DMS114 treated with DMSO at 0.1 percent for 48 hours (cell line): ENCODE results near the gene CHD5.

Experiments used
- DNase-seq: peaks from one replicate; lab custom pipeline; 2025; ENCODE audit not compliant: unreplicated experiment; lab: John Stamatoyannopoulos, UW

Gene CHD5

DNA sequence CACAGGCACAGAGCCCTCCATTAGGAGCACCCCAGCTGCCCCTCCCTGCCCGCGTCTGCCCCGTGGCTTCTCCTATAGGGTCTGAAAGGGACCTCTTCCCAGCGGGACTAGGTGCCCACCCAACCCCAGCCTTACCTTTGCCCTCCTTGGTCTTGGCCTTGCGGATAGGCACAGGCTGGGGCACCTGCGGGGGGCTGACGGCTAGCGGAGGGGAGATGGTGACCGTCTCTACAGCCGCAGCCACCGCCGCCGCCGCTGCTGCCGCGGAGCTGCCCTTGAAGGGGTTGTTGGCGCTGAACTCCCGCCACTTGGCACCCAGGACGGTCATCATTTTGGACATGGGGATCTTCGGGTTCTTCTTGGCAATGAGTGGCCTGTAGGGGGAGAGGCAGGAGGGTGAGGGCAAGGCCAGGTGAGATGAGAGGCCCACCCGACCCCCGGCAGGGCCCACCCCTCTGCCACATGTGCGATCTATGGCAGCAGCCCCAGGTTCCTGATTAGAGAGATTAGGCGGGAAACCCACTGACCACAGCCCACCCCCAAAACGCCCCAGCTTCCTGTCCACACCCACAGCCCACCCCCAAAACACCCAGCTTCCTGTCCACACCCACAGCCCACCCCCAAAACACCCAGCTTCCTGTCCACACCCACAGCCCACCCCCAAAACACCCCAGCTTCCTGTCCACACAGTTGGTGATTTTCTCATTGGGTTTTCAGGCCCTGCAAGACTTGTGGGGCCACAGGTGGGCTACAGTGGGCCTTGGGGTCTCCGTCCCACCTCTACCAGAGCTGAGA lies 25.4 kb downstream of the CHD5 start:
- DNase-seq, result no peak

DNA sequence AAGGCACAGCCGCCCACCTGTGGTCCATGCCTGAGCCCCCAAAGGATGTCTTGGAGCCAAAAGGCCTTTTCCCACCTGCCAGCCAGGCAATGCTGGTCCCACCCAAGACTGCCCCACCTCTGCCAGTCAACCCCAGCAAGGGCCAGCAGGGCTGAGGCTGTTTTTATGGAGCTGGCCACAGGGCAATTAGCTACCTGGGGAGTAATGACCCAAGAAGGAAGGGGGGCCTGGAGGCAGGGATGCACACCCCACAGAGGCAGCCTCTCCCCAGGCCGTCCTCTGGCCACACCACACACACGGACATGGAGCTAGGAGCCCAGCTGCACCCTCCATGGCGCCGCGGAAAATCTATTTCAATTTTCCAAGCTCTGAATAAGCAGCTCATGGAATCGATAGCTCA lies 27.2 kb downstream of the CHD5 start:
- no peak for DNase-seq

DNA sequence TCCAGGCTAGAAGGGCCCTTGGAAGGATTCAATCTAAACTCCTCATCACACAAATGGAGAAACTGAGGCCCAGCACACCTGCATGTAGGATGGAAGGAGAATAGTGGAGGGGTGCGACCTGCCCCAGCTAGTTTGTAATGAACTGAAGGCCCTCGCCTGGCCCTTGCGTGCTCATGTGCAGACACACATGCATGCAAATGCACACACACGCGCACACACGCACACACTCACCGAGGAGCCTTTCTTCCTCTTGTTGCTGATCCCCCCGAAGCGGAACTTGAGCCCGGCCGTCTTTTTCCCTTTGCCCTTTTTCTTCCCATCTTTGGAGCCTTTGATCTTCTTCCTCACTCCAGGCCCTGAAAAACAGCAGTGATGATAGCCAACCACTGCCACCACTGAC lies 27.9 kb downstream of the CHD5 start:
- no peak for DNase-seq

DNA sequence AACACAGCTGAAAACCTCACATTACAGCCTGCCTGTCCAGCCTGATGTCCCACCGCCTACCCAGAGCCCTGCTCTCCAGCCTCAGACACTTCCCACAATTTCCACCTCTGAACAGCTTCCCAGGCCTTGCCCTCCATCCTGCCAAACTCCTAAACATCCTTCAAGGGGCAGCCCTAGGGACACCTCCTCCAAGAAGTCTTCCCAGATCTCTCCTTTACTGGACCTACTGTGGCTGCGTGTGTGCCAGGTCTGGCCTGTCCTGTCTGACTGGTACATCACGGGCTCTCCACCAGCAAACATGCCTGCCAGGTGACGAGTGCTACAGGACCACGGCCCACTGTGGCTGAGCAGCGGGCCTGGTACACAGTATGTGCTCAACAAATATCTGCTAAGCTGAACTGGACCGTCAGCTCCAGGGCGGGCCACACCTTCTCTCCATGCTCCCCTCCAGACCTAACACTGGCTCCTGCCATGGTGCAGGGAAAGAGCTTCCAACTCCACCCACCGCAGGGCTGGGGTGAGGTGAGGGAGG lies 28.8 kb downstream of the CHD5 start:
- DNase-seq, result no peak

DNA sequence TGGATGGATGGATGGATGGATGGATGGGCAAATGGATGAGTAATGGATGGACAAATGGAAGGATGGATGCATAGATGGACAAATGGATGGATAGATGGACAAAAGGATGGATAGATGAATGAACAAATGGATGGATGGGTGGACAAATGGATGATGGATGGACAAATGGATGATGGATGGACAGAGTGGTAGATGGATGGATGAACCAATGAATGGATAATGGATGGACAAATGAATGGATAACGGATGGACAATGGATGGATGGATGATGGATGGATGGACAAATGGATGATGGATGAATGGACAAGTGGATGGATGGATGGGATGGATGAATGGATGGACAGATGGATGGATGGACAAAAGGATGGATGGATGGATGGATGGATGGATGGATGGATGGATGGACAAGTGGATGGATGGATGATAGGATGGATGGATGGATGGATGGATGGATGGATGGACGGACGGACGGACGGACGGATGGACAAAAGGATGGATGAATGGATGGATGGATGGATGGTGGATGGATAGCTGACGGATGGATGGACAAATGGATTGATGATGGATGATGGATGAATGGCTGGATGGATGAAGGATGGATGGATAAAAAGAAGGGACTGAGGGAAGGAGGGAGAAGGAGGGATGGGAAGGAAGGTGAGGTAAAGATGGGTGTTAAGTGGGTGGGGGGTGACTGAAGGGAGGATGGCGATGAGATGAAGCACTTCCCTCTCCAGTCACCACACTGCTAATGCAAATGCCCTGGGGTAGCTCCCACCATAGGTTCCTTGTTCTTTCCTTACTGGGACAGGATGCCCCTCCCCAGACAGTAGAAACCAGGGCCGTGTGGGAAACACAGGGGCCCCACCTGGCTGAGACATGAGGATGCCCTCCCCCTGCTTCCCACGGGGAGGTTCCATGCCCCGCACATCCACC lies 29.8 kb downstream of the CHD5 start:
- no peak for DNase-seq

DNA sequence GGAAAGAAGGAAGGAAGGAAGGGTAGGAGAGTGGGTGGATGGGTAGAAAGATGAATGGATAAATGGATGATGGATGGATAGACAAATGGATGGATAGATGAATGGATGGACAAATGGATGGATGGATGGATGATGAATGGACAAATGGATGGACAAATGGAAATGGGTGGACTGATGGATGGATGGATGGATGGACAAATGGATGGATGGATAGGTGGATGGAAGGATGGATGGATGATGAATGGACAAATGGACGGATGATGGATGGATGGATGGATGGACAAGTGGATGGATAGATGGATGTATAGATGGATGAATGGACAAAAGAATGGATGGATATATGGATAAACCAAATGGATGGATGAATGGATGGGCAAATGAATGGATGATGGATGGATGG lies 30.5 kb downstream of the CHD5 start:
- no peak for DNase-seq

DNA sequence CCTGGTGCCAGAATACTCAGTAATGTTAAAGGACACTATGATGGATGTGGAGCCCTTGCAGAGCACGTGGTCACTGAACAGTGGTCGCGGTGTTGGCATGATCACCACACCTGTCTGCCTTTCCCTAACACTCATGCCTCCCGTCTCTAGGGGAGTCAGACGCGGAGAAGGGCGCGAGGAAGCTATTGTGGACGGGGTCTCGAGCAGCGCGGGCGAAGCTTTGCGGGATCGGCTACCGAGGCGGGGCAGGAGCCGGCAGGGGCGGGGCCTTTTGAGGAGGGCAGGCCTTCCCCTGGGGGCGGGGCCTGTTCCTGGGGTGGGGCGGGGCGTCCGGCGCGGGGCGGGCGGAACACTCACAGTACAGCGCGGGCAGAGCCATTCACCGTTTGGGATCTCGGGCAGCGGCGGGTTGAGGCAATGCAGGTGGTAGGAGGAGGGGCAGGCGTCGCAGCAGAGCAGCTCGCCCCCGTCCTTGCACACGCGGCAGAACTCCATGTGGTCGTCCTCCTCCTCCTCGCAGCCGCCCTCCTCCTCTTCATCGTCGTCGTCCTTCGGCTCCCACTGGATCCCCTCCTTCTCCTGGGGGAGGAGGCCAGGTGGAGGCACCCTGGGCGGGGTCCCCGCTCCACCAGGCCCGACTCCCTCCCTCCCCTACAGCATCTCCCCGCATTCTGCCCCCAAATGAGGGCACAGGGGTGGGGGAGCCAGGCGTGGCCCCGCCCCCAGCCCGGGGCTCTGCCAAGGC lies 31.5 kb downstream of the CHD5 start:
- DNase-seq, result no peak

DNA sequence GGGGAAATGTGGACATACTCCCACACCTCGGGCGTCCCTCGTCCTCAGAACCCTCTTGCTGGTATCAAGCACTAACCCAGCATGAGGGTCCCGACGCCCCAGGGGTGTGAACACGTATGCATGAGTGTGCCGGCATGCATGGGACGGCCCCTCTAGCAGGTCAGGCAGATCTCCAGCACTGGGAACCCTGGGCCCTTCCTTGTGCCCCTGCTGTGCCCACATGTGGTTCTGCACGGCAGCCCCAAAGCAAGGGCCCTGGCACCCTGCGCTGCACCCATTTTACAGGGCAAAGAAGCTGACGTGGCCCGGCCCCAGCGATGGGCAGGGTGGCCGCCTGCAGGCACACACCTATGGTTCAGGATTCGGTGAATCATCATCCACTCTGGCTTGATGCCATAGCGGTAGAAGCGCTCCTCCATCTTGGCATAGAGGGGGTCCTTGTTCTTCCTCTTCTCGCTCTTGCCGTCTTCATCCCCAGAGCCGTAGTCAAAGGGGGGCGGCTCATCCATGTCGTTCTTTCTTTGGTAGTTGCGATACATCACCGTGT lies 34.2 kb downstream of the CHD5 start:
- DNase-seq, result no peak

DNA sequence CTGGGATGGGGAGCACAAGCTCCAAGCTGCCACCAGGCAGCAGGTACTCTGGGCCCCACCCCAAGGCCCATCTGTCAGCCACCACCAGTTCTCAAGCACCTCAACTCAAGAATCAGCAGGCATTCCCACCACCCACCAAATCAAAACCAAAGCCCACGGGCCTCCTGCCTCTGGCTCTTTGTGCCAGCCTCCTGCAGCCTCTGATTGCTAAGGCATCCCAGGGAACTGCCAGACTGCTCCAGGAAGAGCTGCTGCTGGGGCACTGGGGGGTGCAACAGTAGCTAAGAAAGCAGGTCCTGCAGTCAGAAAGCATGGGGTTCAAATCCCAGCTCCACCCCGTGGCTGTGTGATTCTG lies 34.7 kb downstream of the CHD5 start:
- DNase-seq, result no peak

DNA sequence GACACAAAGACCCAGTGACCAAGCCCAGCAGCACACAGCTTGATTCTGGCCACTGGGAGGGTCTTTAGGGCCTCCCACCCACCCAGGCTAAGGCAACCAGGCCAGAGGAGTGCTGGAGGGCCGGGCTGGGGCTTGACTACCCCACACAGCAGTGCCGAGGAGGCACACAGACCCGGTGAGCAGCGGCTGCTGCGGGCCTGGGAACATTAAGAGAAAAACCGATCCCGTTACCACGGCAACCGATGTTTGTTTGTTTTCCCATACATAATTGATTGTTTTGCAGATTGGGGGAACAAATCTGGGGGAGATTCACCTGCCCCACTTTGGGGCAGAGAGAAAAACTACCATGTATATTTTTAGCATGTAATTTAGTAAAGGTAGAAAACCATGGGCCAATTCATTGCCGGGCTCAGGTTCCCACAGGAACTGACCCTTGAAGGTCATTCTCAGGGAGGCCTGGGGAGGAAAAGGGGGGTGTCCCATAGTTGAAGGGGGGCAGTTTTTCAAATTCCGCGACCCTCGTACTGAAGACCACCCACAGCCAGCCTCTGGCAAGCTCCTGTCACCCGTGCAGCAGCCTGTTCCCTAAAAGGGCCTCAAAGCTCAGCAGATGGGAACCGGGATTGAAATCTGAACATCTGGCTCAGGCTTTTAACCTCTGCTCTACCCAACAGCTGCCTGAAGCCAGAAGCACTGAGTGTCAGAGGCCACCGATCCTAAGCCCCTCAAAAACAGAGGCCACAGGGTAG lies 35.3 kb downstream of the CHD5 start:
- DNase-seq, result no peak

DNA sequence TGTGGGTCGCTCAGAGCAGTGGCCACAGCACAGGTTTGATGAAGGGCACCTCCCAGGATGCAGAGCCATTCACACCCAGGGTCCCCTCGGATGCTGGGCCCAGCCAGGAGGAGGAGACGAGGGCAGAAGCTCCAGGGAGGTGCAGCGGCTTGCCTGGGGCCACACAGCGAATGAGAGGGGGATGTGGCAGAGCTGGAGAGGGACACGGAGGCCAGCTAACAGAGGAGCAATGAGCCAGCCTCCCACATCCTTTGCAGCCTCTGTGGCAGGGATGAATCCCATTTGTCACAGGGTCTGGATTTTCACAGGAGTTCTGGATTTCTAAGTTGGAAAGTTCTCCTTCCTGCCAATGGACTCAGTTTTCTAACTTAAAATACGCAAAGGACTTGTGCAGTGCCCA lies 35.9 kb downstream of the CHD5 start:
- DNase-seq, result no peak

DNA sequence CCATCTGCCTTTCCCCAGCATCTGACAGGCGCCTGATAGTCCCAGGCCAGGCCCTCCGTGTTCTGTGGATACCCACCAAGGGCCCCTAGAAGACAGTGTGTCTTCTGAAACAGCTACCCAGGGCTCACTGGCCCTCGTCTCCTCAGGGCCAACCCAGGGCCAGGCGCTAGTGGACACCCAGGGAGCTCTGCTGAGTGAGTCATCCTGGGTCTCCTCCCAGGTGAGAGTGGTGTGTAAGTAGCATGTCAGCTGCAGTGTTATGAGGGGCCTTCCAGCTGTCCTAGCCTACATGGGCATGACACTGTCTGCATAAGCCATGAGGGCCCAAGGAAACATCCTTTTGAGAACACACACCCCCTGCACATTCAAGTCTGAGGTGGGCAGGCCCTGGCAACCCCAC lies 36.7 kb downstream of the CHD5 start:
- DNase-seq, result no peak

DNA sequence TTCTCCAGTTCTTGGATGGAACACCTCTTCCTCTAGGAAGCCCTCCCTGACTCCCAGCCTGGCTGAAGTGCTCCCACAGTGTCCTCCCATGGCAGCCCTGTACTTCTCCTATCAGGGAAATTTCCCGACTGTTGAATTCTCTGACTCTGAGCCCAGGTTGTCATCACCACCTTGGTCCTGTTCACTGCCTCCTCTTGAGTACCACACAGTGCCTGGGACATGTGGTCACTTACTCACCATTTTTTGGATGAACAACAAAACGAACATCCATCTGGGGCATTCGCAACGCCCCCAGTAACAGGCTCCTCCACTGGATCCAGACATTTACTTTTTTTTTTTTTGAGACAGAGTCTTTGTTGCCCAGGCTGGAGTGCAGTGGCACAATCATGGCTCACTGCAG lies 37.4 kb downstream of the CHD5 start:
- no peak for DNase-seq

DNA sequence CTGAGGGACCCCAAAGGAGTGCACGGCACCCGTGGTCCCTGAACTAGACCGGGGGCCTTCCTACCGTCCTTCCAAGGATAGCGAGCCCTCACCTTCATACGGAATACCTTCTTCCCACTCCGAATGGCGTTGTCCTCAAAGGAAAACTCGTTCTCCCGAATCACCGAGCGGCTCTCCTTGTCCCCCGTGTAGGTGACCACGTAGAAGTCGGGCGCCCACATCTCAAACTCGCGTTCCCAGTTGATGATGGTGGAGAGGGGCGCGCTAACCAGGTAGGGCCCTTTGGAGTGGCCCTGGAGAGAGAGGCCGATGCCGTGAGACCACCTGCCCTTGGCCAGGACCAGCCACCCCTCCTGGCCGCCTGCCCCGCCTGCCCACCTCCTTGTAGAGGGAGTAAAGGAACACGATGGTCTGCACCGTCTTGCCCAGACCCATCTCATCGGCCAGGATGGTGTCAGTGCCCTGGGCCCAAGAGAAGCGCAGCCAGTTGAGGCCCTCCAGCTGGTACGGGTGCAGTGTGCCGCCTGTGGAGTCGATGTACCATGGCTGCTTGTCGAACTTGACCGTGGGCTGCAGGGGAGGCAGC lies 38.0 kb downstream of the CHD5 start:
- no peak for DNase-seq

DNA sequence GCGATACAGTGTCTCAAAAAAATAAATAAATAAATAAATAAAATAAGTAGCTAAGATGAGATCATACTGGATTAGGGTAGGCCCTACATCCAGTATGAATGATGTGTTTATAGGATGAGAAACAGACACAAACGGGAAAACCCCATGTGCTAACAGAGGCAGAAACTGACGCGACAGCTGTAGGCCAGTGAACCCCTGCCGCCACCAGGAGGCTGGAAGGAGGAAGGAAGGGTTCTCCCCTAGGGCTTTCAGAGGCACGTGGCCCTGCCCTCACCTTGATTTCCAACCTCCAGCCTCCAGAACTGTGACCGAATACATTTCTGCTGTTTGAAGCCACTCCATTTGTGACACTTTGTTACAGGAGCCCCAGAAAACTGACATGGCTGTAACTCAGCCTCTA lies 38.5 kb downstream of the CHD5 start:
- no peak for DNase-seq

DNA sequence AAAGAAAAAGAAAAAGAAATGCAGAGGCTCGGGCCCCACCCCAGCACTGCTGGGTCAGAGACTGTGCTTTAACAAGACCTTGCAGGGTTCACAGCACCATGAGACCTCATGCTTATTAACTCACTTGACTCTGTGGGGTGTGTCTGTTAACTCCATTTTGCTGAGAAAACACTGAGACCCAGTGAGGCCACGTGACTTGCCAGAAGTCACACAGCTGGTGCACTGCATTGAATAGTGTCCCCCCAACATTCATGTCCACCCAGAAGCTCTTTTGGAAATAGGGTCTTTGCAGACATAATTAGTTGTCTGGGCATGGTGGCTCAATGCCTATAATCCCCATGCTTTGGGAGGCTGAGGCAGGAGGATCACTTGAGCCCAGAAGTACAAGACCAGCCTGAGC lies 39.7 kb downstream of the CHD5 start:
- DNase-seq, result no peak

DNA sequence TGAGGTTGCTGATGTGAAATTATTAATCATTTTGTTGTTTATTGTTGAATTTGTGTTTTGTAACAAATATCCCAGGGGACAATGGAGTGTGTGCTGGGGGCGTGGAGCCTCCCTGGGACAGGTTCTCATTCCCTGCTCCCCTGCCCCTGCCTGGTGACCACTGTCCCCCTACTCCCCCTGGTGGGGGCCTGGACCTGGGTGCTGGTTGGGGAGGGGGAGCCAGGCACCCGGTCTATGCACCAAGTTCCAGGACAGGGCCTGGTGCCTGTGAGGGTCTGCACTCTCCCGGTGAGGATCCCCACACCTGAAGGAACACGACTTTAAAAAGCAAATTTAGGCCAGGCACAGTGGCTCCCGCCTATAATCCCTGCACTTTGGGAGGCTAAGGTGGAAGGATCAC lies 42.4 kb downstream of the CHD5 start:
- DNase-seq, result no peak

DNA sequence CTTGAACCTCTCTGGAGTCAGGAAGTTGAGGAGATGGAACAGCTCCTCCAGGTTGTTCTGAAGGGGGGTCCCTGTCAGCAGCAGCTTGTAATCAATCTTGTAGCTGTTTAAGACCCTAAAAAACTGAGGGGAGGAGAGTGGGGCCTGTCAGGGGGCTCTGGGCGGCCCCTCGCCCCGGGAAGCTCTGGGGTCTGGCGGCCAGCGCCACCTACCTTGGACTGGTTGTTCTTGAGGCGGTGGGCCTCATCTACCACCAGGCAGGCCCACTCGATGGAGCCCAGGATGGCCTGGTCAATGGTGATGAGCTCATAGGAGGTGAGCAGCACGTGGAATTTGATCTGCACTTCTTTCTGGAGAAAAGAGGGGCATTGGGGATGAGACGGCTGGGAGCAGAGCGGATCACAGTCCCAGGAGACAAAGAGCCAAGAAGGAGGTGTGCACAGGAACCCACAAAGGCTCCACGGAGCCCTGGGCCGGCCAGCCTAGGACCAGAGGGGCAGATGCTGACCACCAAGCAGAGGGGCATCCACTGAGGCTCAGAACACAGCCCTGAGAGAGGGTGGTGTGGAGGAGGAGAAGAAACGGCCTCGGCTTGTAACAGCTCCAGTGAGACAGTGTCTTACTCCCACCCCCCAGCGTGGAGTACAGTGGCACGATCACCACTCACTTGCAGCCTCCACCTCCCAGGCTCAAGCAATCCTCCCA lies 43.5 kb downstream of the CHD5 start:
- no peak for DNase-seq

DNA sequence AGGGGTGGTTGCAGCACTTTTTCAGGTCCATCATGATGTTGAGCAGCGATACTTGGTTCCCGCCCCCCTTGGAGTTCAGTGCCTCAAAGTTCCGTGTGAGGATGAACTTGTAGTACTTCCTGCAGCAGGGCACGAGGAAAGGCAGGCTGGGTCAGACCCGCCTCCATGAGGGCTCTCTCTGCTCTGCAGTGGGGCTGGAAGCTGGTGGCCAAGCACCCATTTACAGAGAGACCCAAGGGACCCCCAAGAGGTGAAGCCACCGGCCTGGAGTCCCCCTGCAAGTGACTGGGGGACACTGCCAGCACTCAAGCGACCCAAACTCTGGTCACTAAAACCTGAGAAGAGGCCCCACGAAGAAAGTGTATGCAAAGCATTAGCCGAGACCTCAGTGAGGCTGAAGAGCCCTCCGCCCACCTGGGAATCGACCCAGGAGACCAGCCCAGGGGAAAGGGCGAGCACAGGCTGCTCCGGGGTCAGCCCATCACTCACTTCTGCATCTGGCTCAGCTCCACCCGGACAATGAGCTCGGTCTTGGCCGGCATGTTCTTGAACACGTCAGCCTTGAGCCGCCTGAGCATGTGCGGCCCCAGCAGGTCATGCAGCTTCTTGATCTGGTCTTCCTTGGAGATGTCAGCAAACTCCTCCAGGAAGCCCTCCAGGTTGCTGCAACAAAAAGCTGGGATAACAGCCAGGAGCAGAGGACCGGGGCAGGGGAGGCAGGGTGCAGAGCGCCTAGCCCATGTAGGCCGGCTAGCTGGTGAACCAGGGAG lies 45.2 kb downstream of the CHD5 start:
- DNase-seq, result no peak
